HCT116 (cell line): ENCODE results near the gene XDH.

Experiments used
- EZH2 ChIP-seq: fragments of 200-600 bp; sonication (generic); IDR thresholded peaks from 2 replicates; pipeline ENCODE4 v1.6.1; 2017; ENCODE audit warnings: antibody characterized with exemption, mixed run types
- POLR2A ChIP-seq: IDR thresholded peaks from 2 replicates; pipeline ENCODE4 v1.7.0; 2011; ENCODE audit warnings: borderline replicate concordance; ENCODE audit not compliant: insufficient read depth, insufficient read length; ENCODE audit errors: extremely low read depth
- RAD21 ChIP-seq: IDR thresholded peaks from 2 replicates; pipeline ENCODE4 v1.6.1; 2012; ENCODE audit warnings: low read depth, mild to moderate bottlenecking
- ZFX ChIP-seq: fragments of 450-650 bp; IDR thresholded peaks from 2 replicates; pipeline ENCODE4 v1.6.1; 2017
- TF ChIP-seq, protein P1 (sequence below), 3 experiments: fragments of 200-600 bp in 1 of 3; sonication (generic) in 1 of 3; IDR thresholded peaks in 2 of 3; conservative IDR thresholded peaks in 1 of 3; 2 replicates each; pipeline ENCODE4 v1.5.1; 2012 to 2017; ENCODE audit warnings: low read depth in 2 of 3, low read length in 2 of 3, antibody characterized with exemption in 1 of 3, borderline replicate concordance in 1 of 3, control low read depth in 1 of 3, mild to moderate bottlenecking in 1 of 3, mixed read lengths in 1 of 3, mixed run types in 1 of 3, moderate library complexity in 1 of 3; ENCODE audit not compliant: insufficient read depth in 1 of 3

DNA sequence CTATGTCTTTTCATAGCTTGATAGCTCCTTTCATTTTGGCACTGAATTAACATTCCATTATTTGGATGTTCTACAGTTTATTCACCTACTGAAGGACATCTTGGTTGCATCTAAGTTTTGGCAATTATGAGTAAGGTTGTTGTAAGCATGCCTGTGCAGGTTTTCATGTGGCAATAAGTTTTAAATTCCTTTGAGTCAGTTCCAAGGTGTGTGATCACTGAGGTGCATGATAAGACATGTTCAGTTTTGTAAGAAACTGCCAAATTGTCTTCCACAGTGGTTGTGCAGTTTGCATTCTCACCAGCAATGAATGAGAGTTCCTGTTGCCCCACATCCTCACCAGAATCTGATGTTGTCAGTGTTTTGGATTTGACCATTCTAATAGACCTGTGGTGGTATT is 24.2 kb downstream of the XDH start:
- no peak for TF ChIP-seq EZH2
- TF ChIP-seq RAD21: no peak
- TF ChIP-seq, protein P1, sequence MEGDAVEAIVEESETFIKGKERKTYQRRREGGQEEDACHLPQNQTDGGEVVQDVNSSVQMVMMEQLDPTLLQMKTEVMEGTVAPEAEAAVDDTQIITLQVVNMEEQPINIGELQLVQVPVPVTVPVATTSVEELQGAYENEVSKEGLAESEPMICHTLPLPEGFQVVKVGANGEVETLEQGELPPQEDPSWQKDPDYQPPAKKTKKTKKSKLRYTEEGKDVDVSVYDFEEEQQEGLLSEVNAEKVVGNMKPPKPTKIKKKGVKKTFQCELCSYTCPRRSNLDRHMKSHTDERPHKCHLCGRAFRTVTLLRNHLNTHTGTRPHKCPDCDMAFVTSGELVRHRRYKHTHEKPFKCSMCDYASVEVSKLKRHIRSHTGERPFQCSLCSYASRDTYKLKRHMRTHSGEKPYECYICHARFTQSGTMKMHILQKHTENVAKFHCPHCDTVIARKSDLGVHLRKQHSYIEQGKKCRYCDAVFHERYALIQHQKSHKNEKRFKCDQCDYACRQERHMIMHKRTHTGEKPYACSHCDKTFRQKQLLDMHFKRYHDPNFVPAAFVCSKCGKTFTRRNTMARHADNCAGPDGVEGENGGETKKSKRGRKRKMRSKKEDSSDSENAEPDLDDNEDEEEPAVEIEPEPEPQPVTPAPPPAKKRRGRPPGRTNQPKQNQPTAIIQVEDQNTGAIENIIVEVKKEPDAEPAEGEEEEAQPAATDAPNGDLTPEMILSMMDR (IDR thresholded peaks at IDR 0.05 in 2 of 3, conservative IDR thresholded peaks at IDR 0.05 in 1 of 3; ENCODE audit: borderline replicate concordance in 1 of 3, insufficient read depth in 1 of 3, low read depth in 2 of 3, low read length in 2 of 3): no peak
- no peak for TF ChIP-seq POLR2A
- TF ChIP-seq ZFX: no peak
